ENCODE results near the gene DBP.
A peak's percentile ranks its signal among the peaks of the same experiment; 100 is the strongest.
"Not testable (repeated sequence)": the region's sequence is repeated elsewhere in the genome, so short reads cannot be mapped to it uniquely, and the experiment has no call there.

The DBP gene
- 29.9 to 40.0 reads per million in 2 donors for total RNA-seq

- peak in 1 of 5 experiments; percentile 36 for DNase-seq
These were observed at the start of gene DBP for GRCh38 chr19:48636859-48637448. Gene DBP (minus strand): TSS chr19:48637379. CDS start chr19:48636994, 385 bp downstream.

GRCh38 chr19:48686637-48687036 is 49.5 kb upstream of the DBP start:
- not testable (repeated sequence) for DNase-seq

- no peak for DNase-seq
These were observed 48.9 kb upstream of the DBP start for GRCh38 chr19:48686088-48686487.

- DNase-seq: no peak
These were observed 48.4 kb upstream of the DBP start for GRCh38 chr19:48685583-48685982.

- peak in 1 of 5 experiments; percentile 17 for DNase-seq
These were observed 46.2 kb upstream of the DBP start for GRCh38 chr19:48683349-48683748.

- peak in 1 of 5 experiments; percentile 19 for DNase-seq
These were observed 43.9 kb upstream of the DBP start for GRCh38 chr19:48681127-48681470.

- DNase-seq: no peak
These were observed 43.4 kb upstream of the DBP start for GRCh38 chr19:48680436-48681126.

- DNase-seq: not testable (repeated sequence)
These were observed 42.8 kb upstream of the DBP start for GRCh38 chr19:48680006-48680405.

- no peak for DNase-seq
These were observed 41.0 kb upstream of the DBP start for GRCh38 chr19:48678201-48678600.

- DNase-seq: no peak
These were observed 39.7 kb upstream of the DBP start for GRCh38 chr19:48676887-48677286.

GRCh38 chr19:48676487-48676886 is 39.3 kb upstream of the DBP start:
- no peak for DNase-seq

GRCh38 chr19:48674921-48675824 is 38.0 kb upstream of the DBP start:
- peak; percentile 20 to 77 (median 60) for DNase-seq

GRCh38 chr19:48674216-48674809 is 37.1 kb upstream of the DBP start:
- DNase-seq: no peak

- no peak for DNase-seq
These were observed 36.4 kb upstream of the DBP start for GRCh38 chr19:48673436-48674100.

- no peak for DNase-seq
These were observed 35.8 kb upstream of the DBP start, which contains the start of gene NTN5 for GRCh38 chr19:48672994-48673393. Gene NTN5 (minus strand): TSS chr19:48673017. CDS start chr19:48670986, 2,031 bp downstream.

GRCh38 chr19:48671446-48671995 is 34.3 kb upstream of the DBP start:
- no peak for DNase-seq

- no peak for DNase-seq
These were observed 33.7 kb upstream of the DBP start for GRCh38 chr19:48670699-48671445.

- no peak for DNase-seq
These were observed 32.9 kb upstream of the DBP start for GRCh38 chr19:48669903-48670668.

- no peak for DNase-seq
These were observed 31.6 kb upstream of the DBP start for GRCh38 chr19:48668761-48669160.

- DNase-seq: no peak
These were observed 31.2 kb upstream of the DBP start for GRCh38 chr19:48668332-48668731.

- no peak for DNase-seq
These were observed 28.6 kb upstream of the DBP start for GRCh38 chr19:48665786-48666185.
